Skeletal muscle tissue (tissue), 4 donors: ENCODE results near the gene DHRS2. TPM values are rescaled to one million over a fixed set of nuclear protein-coding genes. Genes with fewer than 3 reads are reported as not detected.

Experiments
- H3K27ac ChIP-seq: one replicate; pipeline ENCODE4 v1.7.0; 2013; ENCODE audit warnings: mild to moderate bottlenecking, low read depth, low read length, inconsistent platforms
- H3K27me3 ChIP-seq, 3 donors: one replicate each; pipeline ENCODE4 v1.7.0; 2013; ENCODE audit warnings: low read length in 3 of 3; ENCODE audit not compliant: control insufficient read depth in 3 of 3, insufficient read depth in 3 of 3
- H3K36me3 ChIP-seq, 3 donors: one replicate each; pipeline ENCODE4 v1.7.0; 2013; ENCODE audit warnings: low read length in 3 of 3; ENCODE audit not compliant: control insufficient read depth in 3 of 3, insufficient read depth in 3 of 3
- H3K4me1 ChIP-seq, 3 donors: one replicate each; pipeline ENCODE4 v1.7.0; 2013; ENCODE audit warnings: low read length in 3 of 3, mild to moderate bottlenecking in 3 of 3; ENCODE audit not compliant: control insufficient read depth in 3 of 3, insufficient read depth in 3 of 3
- H3K4me3 ChIP-seq, 3 donors: one replicate each; pipeline ENCODE4 v1.7.0; 2013; ENCODE audit warnings: low read length in 3 of 3
- H3K9ac ChIP-seq, 3 donors: one replicate each; pipeline ENCODE4 v1.7.0; 2013; ENCODE audit warnings: low read length in 3 of 3, mild to moderate bottlenecking in 3 of 3, moderate library complexity in 2 of 3, low read depth in 1 of 3
- H3K9me3 ChIP-seq, 3 donors: one replicate each; pipeline ENCODE4 v1.7.0; 2013; ENCODE audit warnings: low read length in 3 of 3; ENCODE audit not compliant: control insufficient read depth in 3 of 3
- total RNA-seq: library from RNA; depleted of rRNA; stranded (reverse); fragments of >200 nt; gene quantifications from one replicate; pipeline ENCODE4 v1.2.3, GENCODE V29; 2014
- donor health status: Osteomylitis.

The DHRS2 gene
- total RNA-seq, 1 donor from 2014 or later: not detected

- Histone ChIP-seq H3K27ac (no peak overlapping the region), H3K9ac (no peak overlapping the region), H3K4me3 (no peak overlapping the region), H3K9me3 (no peaks in the 10 kb centered on the region), H3K4me1 (peaks cover 0 to 1% (median under 1%) of the 10 kb centered on the region in 3 donors), H3K36me3 (no peaks in the 10 kb centered on the region), H3K27me3 (peaks cover 3 to 4% (median 3%) of the 10 kb centered on the region in 3 donors)
These were observed 25.3 kb upstream of the DHRS2 start for GRCh38 chr14:23610815-23611289.

- Histone ChIP-seq H3K36me3 (no peaks in the 10 kb centered on the region), H3K9me3 (no peaks in the 10 kb centered on the region), H3K27me3 (peaks cover 3 to 4% (median 3%) of the 10 kb centered on the region in 3 donors), H3K4me3 (no peak overlapping the region), H3K27ac (no peak overlapping the region), H3K4me1 (no peaks in the 10 kb centered on the region), H3K9ac (no peak overlapping the region)
These were observed 23.8 kb upstream of the DHRS2 start for GRCh38 chr14:23612354-23612732.

GRCh38 chr14:23612802-23613201 is 23.4 kb upstream of the DHRS2 start:
- no peak overlapping the region for H3K9ac ChIP-seq
- no peaks in the 10 kb centered on the region for H3K9me3 ChIP-seq
- no peak overlapping the region for H3K27ac ChIP-seq
- H3K36me3 ChIP-seq: no peaks in the 10 kb centered on the region
- H3K4me1 ChIP-seq: no peaks in the 10 kb centered on the region
- no peak overlapping the region for H3K4me3 ChIP-seq
- peaks cover 3 to 4% (median 3%) of the 10 kb centered on the region in 3 donors for H3K27me3 ChIP-seq

GRCh38 chr14:23613242-23614070 is 22.7 kb upstream of the DHRS2 start:
- Histone ChIP-seq H3K27me3 (peaks cover 3 to 4% (median 3%) of the 10 kb centered on the region in 3 donors), H3K9me3 (no peaks in the 10 kb centered on the region), H3K4me1 (no peaks in the 10 kb centered on the region), H3K27ac (no peak overlapping the region), H3K9ac (no peak overlapping the region), H3K36me3 (no peaks in the 10 kb centered on the region), H3K4me3 (no peak overlapping the region)

- no peaks in the 10 kb centered on the region for H3K4me1 ChIP-seq
- no peak overlapping the region for H3K4me3 ChIP-seq
- peaks cover 3 to 4% (median 3%) of the 10 kb centered on the region in 3 donors for H3K27me3 ChIP-seq
- H3K9ac ChIP-seq: no peak overlapping the region
- H3K9me3 ChIP-seq: no peaks in the 10 kb centered on the region
- H3K36me3 ChIP-seq: no peaks in the 10 kb centered on the region
- H3K27ac ChIP-seq: no peak overlapping the region
These were observed 21.8 kb upstream of the DHRS2 start for GRCh38 chr14:23614395-23614828.

- Histone ChIP-seq H3K9me3 (no peaks in the 10 kb centered on the region), H3K4me3 (no peak overlapping the region), H3K9ac (no peak overlapping the region), H3K27ac (no peak overlapping the region), H3K36me3 (no peaks in the 10 kb centered on the region), H3K4me1 (no peaks in the 10 kb centered on the region), H3K27me3 (peaks cover 2 to 4% (median 3%) of the 10 kb centered on the region in 3 donors)
These were observed 20.3 kb upstream of the DHRS2 start for GRCh38 chr14:23615856-23616255.

- Histone ChIP-seq H3K27ac (no peak overlapping the region), H3K4me1 (no peaks in the 10 kb centered on the region), H3K36me3 (no peaks in the 10 kb centered on the region), H3K4me3 (no peak overlapping the region), H3K9ac (no peak overlapping the region), H3K9me3 (no peaks in the 10 kb centered on the region), H3K27me3 (peaks cover 3 to 6% (median 4%) of the 10 kb centered on the region in 3 donors)
These were observed 18.6 kb upstream of the DHRS2 start for GRCh38 chr14:23617539-23617938.

- Histone ChIP-seq H3K27ac (no peak overlapping the region), H3K9me3 (no peaks in the 10 kb centered on the region), H3K4me1 (no peaks in the 10 kb centered on the region), H3K27me3 (peaks cover 3 to 6% (median 4%) of the 10 kb centered on the region in 3 donors), H3K36me3 (no peaks in the 10 kb centered on the region), H3K9ac (no peak overlapping the region), H3K4me3 (no peak overlapping the region)
These were observed 17.7 kb upstream of the DHRS2 start for GRCh38 chr14:23618415-23618988.

- no peak overlapping the region for H3K9ac ChIP-seq
- no peak overlapping the region for H3K27ac ChIP-seq
- no peaks in the 10 kb centered on the region for H3K36me3 ChIP-seq
- H3K27me3 ChIP-seq: peaks cover 0 to 6% (median 0%) of the 10 kb centered on the region in 3 donors
- H3K4me1 ChIP-seq: no peaks in the 10 kb centered on the region
- H3K9me3 ChIP-seq: no peaks in the 10 kb centered on the region
- H3K4me3 ChIP-seq: no peak overlapping the region
These were observed 15.9 kb upstream of the DHRS2 start for GRCh38 chr14:23620177-23620702.
